Measurements from ENCODE around the gene EXTL2.

The EXTL2 gene

DNA sequence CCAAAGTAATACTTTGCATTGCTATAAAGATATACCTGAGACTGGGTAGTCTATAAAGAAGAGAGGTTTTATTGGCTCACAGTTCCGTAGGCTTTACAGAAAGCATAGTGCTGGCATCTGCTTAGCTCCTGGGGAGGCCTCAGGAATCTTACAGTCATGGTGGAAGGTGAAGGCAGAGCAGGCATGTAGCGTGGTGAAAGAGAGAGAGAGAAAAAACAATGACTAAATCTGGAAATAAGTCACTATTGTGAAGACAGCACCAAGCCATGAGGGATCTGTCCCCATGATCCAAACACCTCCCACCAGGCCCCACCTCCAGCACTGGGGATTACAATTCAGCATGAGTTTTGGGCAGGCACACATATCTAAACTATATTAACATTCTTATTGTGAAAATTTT lies 31.6 kb upstream of the EXTL2 start:
- H3K4me1 ChIP-seq (ENCODE audit: control insufficient read depth, low read depth, low read length): no peaks in the 10 kb centered on the region
- H3K36me3 ChIP-seq (ENCODE audit: control insufficient read depth, low read depth, low read length): peaks cover 18% of the 10 kb centered on the region
- H3K27me3 ChIP-seq (ENCODE audit: control insufficient read depth, insufficient read depth, low read length): no peaks in the 10 kb centered on the region
- no peak overlapping the region for H3K4me3 ChIP-seq (ENCODE audit: low read length)
- no peak overlapping the region for H3K27ac ChIP-seq (ENCODE audit: low read length)
- no peaks in the 10 kb centered on the region for H3K9me3 ChIP-seq (ENCODE audit: control insufficient read depth, low read depth, low read length)
- H3K9ac ChIP-seq (ENCODE audit: low read length): no peak overlapping the region

DNA sequence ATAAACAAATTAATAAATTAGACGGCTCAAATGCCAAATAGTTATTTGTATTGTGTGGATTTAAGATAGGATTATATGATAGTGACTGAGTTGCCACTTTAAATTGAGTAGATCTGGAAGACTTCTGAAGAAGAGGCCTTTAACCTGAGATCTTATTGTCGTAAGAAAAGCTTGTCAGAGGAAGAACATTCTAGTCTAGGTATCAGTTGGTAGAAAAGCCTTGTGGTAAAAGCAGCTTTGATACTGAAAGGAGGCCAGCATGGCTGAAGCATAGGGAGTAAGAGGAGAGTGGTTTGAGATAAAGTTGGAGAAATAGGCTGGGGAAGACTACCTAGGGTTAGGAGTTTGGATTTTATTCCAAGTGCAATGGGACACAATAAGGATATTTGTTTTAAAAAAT lies 30.3 kb upstream of the EXTL2 start:
- Histone ChIP-seq H3K9ac (ENCODE audit: low read length) (no peak overlapping the region), H3K27ac (ENCODE audit: low read length) (no peak overlapping the region), H3K27me3 (ENCODE audit: control insufficient read depth, insufficient read depth, low read length) (no peaks in the 10 kb centered on the region), H3K4me3 (ENCODE audit: low read length) (no peak overlapping the region), H3K4me1 (ENCODE audit: control insufficient read depth, low read depth, low read length) (no peaks in the 10 kb centered on the region), H3K36me3 (ENCODE audit: control insufficient read depth, low read depth, low read length) (peaks cover 21% of the 10 kb centered on the region), H3K9me3 (ENCODE audit: control insufficient read depth, low read depth, low read length) (no peaks in the 10 kb centered on the region)

DNA sequence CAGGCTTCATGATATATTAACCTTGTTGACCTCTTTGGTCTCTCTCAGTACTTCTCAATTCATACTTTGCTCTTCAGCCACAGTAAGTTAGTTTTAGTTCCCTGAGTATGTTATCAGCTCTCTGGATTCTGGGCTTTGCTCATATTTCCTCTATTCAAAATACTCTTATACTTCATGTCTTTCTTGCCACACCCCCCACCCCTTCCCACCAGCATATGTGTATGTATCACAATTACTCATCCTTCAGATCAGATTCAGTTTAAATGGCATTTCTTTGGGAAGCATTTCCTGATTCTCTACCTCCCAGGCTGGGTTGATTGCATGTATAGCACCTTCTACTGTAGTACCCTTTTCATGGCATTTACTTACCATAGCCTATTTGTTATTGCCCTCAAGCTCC lies 29.6 kb upstream of the EXTL2 start:
- no peaks in the 10 kb centered on the region for H3K4me1 ChIP-seq (ENCODE audit: control insufficient read depth, low read depth, low read length)
- no peak overlapping the region for H3K9ac ChIP-seq (ENCODE audit: low read length)
- no peaks in the 10 kb centered on the region for H3K27me3 ChIP-seq (ENCODE audit: control insufficient read depth, insufficient read depth, low read length)
- no peaks in the 10 kb centered on the region for H3K9me3 ChIP-seq (ENCODE audit: control insufficient read depth, low read depth, low read length)
- peaks cover 21% of the 10 kb centered on the region for H3K36me3 ChIP-seq (ENCODE audit: control insufficient read depth, low read depth, low read length)
- no peak overlapping the region for H3K27ac ChIP-seq (ENCODE audit: low read length)
- no peak overlapping the region for H3K4me3 ChIP-seq (ENCODE audit: low read length)

DNA sequence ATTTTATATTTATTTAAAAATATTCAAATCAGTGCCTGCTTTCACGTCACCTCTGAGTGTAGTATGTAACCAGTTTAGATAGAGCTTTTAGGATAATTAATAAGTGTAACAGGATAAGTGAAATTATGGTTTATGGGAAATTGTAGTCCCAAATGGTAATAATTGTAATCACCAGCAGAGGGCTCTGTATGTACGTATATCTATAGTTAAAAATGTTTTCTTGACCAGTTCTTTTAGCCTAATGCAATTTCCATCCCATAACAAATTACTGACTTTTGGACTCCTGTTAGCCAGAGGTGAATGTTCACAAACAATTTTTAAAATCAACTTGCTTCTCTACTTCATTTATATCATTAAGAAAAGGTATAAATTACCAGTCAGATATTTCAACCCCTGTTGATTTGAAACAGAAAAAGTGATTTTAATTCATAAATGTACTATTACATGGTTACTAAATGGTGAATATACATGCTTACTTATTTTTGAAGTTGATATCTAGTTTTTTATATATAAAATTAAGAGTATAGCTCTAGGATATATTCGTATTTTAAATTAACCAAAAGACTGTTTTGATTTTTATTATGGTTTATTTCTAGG lies 26.6 kb upstream of the EXTL2 start:
- no peaks in the 10 kb centered on the region for H3K9me3 ChIP-seq (ENCODE audit: control insufficient read depth, low read depth, low read length)
- H3K9ac ChIP-seq (ENCODE audit: low read length): no peak overlapping the region

DNA sequence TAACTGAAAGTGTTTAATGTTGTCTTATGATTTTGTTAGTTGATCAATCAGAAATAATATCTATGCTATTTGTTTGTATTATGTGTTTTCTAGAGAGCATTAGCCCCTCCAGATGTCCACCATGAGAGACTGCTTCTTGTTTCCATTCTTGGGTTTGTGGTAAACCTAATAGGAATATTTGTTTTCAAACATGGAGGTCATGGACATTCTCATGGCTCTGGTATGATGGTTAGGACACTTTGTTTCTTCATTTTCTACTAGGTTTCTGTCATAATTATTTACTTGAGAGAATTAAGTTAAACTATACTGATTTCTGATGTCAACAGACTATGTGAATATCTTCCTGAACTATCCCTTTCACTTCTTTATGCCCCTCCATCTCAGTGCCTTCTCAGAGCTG lies 17.4 kb upstream of the EXTL2 start:
- Histone ChIP-seq H3K36me3 (ENCODE audit: control insufficient read depth, low read depth, low read length) (peaks cover 72% of the 10 kb centered on the region), H3K4me3 (ENCODE audit: low read length) (no peak overlapping the region), H3K9ac (ENCODE audit: low read length) (no peak overlapping the region), H3K27ac (ENCODE audit: low read length) (no peak overlapping the region), H3K4me1 (ENCODE audit: control insufficient read depth, low read depth, low read length) (no peaks in the 10 kb centered on the region), H3K27me3 (ENCODE audit: control insufficient read depth, insufficient read depth, low read length) (no peaks in the 10 kb centered on the region), H3K9me3 (ENCODE audit: control insufficient read depth, low read depth, low read length) (no peaks in the 10 kb centered on the region)

More for the DNA sequence above, 26.6 kb upstream of the EXTL2 start:
- H3K4me3 ChIP-seq (ENCODE audit: low read length): no peak overlapping the region
- H3K27ac ChIP-seq (ENCODE audit: low read length): no peak overlapping the region
- H3K4me1 ChIP-seq (ENCODE audit: control insufficient read depth, low read depth, low read length): no peaks in the 10 kb centered on the region
- H3K27me3 ChIP-seq (ENCODE audit: control insufficient read depth, insufficient read depth, low read length): no peaks in the 10 kb centered on the region
- H3K36me3 ChIP-seq (ENCODE audit: control insufficient read depth, low read depth, low read length): peaks cover 33% of the 10 kb centered on the region

DNA sequence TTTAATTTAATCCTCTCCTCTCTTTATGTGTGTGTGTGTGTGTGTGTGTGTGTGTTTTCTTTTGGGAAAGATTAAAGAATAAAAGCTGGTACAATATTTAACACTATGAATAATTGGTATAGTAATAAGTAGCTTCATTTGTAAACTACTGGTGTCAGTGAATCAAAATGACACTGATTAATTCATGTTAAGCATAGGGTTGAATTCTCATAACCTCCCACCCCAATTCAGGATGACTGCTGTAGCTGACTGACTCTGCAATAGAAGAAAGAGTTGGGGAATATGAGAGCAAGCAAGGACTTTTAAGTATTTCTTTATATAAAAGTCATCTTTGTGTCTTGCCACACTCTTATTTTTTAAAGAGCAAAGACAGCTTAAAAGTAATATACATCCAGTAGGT lies 14.4 kb upstream of the EXTL2 start:
- Histone ChIP-seq H3K4me1 (ENCODE audit: control insufficient read depth, low read depth, low read length) (no peaks in the 10 kb centered on the region), H3K4me3 (ENCODE audit: low read length) (no peak overlapping the region), H3K27ac (ENCODE audit: low read length) (no peak overlapping the region), H3K36me3 (ENCODE audit: control insufficient read depth, low read depth, low read length) (peaks cover 60% of the 10 kb centered on the region), H3K9me3 (ENCODE audit: control insufficient read depth, low read depth, low read length) (no peaks in the 10 kb centered on the region), H3K27me3 (ENCODE audit: control insufficient read depth, insufficient read depth, low read length) (no peaks in the 10 kb centered on the region), H3K9ac (ENCODE audit: low read length) (no peak overlapping the region)

DNA sequence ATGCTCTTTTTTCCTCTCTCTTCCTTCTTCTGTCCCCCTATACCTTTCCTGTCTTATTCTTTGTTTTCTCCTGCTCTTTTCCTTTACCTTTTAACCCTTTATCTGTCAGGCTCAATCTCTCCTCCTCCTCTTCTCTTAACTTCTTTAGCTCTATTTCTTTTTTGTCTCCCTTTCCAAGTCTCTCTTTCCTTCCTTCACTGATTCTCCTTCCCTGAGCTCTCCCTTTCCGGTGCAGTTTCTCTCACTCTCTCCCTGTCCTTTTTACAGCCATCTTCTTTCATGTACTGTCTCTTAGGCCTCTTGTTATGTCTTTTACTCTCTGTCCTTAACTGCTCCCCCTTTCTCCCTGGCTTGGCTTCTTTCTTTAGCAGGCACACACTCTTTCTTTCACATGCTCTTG lies 13.2 kb upstream of the EXTL2 start:
- Histone ChIP-seq H3K36me3 (ENCODE audit: control insufficient read depth, low read depth, low read length) (peaks cover 50% of the 10 kb centered on the region), H3K9ac (ENCODE audit: low read length) (no peak overlapping the region), H3K27me3 (ENCODE audit: control insufficient read depth, insufficient read depth, low read length) (no peaks in the 10 kb centered on the region), H3K4me1 (ENCODE audit: control insufficient read depth, low read depth, low read length) (no peaks in the 10 kb centered on the region), H3K9me3 (ENCODE audit: control insufficient read depth, low read depth, low read length) (no peaks in the 10 kb centered on the region), H3K4me3 (ENCODE audit: low read length) (no peak overlapping the region), H3K27ac (ENCODE audit: low read length) (no peak overlapping the region)

DNA sequence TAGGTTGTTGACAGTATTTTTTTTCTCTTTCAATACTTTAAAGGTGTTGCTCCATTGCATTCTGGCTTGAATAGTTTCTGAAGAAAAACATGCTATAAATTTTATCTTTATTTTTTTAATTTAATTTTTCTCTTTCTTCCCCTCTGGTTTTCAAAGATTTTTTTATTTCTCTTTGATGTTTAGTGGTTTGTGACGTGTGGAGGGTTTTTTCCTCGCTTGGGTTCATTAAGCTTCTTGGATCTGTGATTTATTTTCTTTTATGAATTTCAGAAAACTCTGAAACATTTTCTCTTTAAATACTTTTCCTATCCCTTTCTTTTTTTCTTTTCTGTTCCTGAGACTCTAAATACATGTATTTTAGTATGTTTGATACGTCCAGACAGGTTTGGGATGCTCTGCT lies 10.5 kb upstream of the EXTL2 start:
- Histone ChIP-seq H3K4me1 (ENCODE audit: control insufficient read depth, low read depth, low read length) (no peaks in the 10 kb centered on the region), H3K27ac (ENCODE audit: low read length) (no peak overlapping the region), H3K27me3 (ENCODE audit: control insufficient read depth, insufficient read depth, low read length) (no peaks in the 10 kb centered on the region), H3K4me3 (ENCODE audit: low read length) (no peak overlapping the region), H3K9ac (ENCODE audit: low read length) (no peak overlapping the region), H3K9me3 (ENCODE audit: control insufficient read depth, low read depth, low read length) (no peaks in the 10 kb centered on the region), H3K36me3 (ENCODE audit: control insufficient read depth, low read depth, low read length) (peaks cover 48% of the 10 kb centered on the region)

DNA sequence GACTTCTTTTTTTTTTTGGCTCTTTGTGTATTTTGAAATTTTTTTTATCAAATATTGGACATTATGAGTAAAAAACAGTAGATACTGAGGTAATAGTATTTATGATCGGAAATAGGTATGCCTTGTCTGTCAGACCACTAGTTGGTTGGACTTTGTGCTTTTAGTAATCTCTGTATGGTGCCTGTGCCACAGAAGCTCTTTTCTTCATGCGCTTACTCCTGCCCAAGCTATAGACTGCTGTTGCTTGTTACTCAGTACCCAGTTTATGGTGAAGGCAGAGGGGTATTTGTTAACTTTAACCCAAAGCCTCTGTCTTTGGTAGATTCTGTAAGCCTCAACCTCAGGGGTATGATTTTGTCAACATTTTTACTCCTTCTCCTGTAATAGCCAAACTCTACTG lies 9.9 kb upstream of the EXTL2 start:
- no peaks in the 10 kb centered on the region for H3K4me1 ChIP-seq (ENCODE audit: control insufficient read depth, low read depth, low read length)
- no peaks in the 10 kb centered on the region for H3K9me3 ChIP-seq (ENCODE audit: control insufficient read depth, low read depth, low read length)
- no peak overlapping the region for H3K9ac ChIP-seq (ENCODE audit: low read length)
- H3K27me3 ChIP-seq (ENCODE audit: control insufficient read depth, insufficient read depth, low read length): no peaks in the 10 kb centered on the region
- no peak overlapping the region for H3K4me3 ChIP-seq (ENCODE audit: low read length)
- peaks cover 49% of the 10 kb centered on the region for H3K36me3 ChIP-seq (ENCODE audit: control insufficient read depth, low read depth, low read length)
- no peak overlapping the region for H3K27ac ChIP-seq (ENCODE audit: low read length)

DNA sequence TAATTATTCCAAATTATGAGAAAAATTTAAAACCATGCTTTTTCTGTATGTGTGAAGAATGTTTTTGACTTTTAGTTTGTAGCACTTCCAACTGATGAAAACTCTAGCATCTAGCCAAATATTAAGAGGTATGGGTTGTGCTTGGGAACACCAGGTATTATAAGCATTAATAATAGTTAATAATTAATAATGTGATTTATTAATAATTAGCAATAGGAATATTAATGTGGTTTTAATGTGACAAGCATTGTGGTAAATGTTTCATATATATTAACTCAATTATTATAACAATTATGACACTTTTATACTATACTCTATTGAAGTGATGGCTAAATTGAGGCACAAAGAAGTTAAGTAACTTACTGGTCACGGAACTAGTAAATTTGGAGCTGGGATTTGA lies 9.1 kb upstream of the EXTL2 start:
- Histone ChIP-seq H3K36me3 (ENCODE audit: control insufficient read depth, low read depth, low read length) (peaks cover 49% of the 10 kb centered on the region), H3K4me1 (ENCODE audit: control insufficient read depth, low read depth, low read length) (no peaks in the 10 kb centered on the region), H3K4me3 (ENCODE audit: low read length) (no peak overlapping the region), H3K27me3 (ENCODE audit: control insufficient read depth, insufficient read depth, low read length) (no peaks in the 10 kb centered on the region), H3K9me3 (ENCODE audit: control insufficient read depth, low read depth, low read length) (no peaks in the 10 kb centered on the region), H3K27ac (ENCODE audit: low read length) (no peak overlapping the region), H3K9ac (ENCODE audit: low read length) (no peak overlapping the region)

DNA sequence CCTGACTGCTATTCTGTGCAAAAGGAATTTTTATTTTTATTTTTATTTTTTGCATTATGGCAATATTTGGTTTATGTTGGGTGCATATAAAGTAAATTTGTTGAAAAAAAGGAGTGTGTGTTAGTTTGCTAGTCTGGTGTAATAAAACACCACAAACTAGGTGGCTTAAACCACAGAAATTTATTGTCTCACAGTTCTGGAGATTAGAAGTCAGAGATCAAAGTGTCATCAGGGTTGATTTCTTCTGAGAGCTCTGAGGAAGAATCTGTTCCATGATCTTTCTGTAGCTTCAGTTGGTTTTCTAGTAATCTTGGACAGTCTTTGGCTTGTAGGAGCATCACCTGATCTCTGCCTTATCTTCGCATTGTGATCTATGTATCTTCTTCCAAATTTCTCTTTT lies 7.7 kb upstream of the EXTL2 start:
- Histone ChIP-seq H3K9ac (ENCODE audit: low read length) (no peak overlapping the region), H3K9me3 (ENCODE audit: control insufficient read depth, low read depth, low read length) (no peaks in the 10 kb centered on the region), H3K27ac (ENCODE audit: low read length) (no peak overlapping the region), H3K36me3 (ENCODE audit: control insufficient read depth, low read depth, low read length) (peaks cover 48% of the 10 kb centered on the region), H3K27me3 (ENCODE audit: control insufficient read depth, insufficient read depth, low read length) (no peaks in the 10 kb centered on the region), H3K4me3 (ENCODE audit: low read length) (no peak overlapping the region), H3K4me1 (ENCODE audit: control insufficient read depth, low read depth, low read length) (no peaks in the 10 kb centered on the region)

DNA sequence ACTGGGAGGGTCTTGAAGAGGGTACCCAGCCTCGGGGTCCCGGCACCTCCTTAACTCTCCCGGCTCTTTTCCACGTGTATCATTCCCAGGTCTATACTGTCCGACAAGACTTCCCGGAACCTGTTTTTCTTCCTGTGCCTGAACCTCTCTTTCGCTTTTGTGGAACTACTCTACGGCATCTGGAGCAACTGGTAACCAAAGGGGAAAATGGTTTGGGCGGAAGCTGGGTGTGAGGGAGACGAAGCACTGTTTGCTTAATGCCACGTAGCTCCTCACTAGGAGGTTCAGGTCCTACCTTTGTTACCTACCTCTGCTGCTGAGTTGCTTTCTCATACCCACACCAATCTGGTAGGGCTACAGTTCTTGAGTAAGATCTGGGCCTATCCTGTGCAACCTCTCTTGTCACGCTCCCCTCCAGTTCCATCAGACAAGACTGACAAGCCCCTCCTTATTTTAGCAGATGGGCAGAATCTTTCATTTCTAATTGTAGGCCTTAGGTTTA lies 1.9 kb upstream of the EXTL2 start:
- Histone ChIP-seq H3K9ac (ENCODE audit: low read length) (peak overlapping the region; percentile 92), H3K27ac (ENCODE audit: low read length) (peak overlapping the region; percentile 33), H3K4me3 (ENCODE audit: low read length) (peak overlapping the region; percentile 91), H3K4me1 (ENCODE audit: control insufficient read depth, low read depth, low read length) (peaks cover 6% of the 10 kb centered on the region), H3K27me3 (ENCODE audit: control insufficient read depth, insufficient read depth, low read length) (no peaks in the 10 kb centered on the region), H3K9me3 (ENCODE audit: control insufficient read depth, low read depth, low read length) (no peaks in the 10 kb centered on the region), H3K36me3 (ENCODE audit: control insufficient read depth, low read depth, low read length) (peaks cover 34% of the 10 kb centered on the region)

All from iPS-18a (cell line).